GM10847 (cell line): ENCODE results near the gene PYM1.

ENCODE experiments used
- POLR2A ChIP-seq: IDR thresholded peaks from 2 replicates; pipeline ENCODE4 v1.6.1; 2011; ENCODE audit not compliant: insufficient read length; ENCODE audit errors: extremely low read depth

Gene PYM1

GRCh38 chr12:55893723-55894122 is 34.0 kb downstream of the PYM1 start:
- no peak for TF ChIP-seq POLR2A

GRCh38 chr12:55891310-55891709 is 36.4 kb downstream of the PYM1 start:
- TF ChIP-seq POLR2A: no peak

GRCh38 chr12:55885113-55885512 is 42.6 kb downstream of the PYM1 start:
- TF ChIP-seq POLR2A: no peak

GRCh38 chr12:55877824-55878223 is 49.9 kb downstream of the PYM1 start:
- no peak for TF ChIP-seq POLR2A

- no peak for TF ChIP-seq POLR2A
Observed at GRCh38 chr12:55875704-55876467, 51.8 kb downstream of the PYM1 start.

GRCh38 chr12:55874443-55874842 is 53.3 kb downstream of the PYM1 start:
- no peak for TF ChIP-seq POLR2A

- no peak for TF ChIP-seq POLR2A
Observed at GRCh38 chr12:55865327-55865726, 62.4 kb downstream of the PYM1 start.

GRCh38 chr12:55862286-55862685 is 65.4 kb downstream of the PYM1 start:
- no peak for TF ChIP-seq POLR2A

GRCh38 chr12:55861871-55862270 is 65.8 kb downstream of the PYM1 start:
- no peak for TF ChIP-seq POLR2A

GRCh38 chr12:55861396-55861795 is 66.3 kb downstream of the PYM1 start:
- no peak for TF ChIP-seq POLR2A

GRCh38 chr12:55852740-55853139 is 75.0 kb downstream of the PYM1 start:
- TF ChIP-seq POLR2A: no peak
